Transverse colon (tissue), 4 donors: ENCODE results near the gene TENT5C. TPM values are rescaled to one million over a fixed set of nuclear protein-coding genes. Genes with fewer than 3 reads are reported as not detected.

Experiments used
- DNase-seq: peaks from one replicate; pipeline ENCODE4 v3.0.0-alpha.2; 2019
- H3K27ac ChIP-seq, 4 donors: fragments of 200-600 bp; sonication (generic); 2 replicates each; pipeline ENCODE4 v1.5.1; 2016 to 2018; ENCODE audit warnings: inconsistent platforms in 4 of 4
- H3K27me3 ChIP-seq: fragments of 200-600 bp; sonication (generic); 2 replicates; pipeline ENCODE4 v1.5.1; 2017; ENCODE audit warnings: inconsistent platforms
- H3K36me3 ChIP-seq, 4 donors: fragments of 200-600 bp; sonication (generic); 2 replicates each; pipeline ENCODE4 v1.5.1; 2017 to 2019; ENCODE audit warnings: inconsistent platforms in 4 of 4
- H3K4me1 ChIP-seq, 4 donors: fragments of 200-600 bp; sonication (generic); 2 replicates each; pipeline ENCODE4 v1.5.1; 2017 to 2020; ENCODE audit warnings: inconsistent platforms in 4 of 4
- H3K4me3 ChIP-seq, 4 donors: fragments of 200-600 bp; sonication (generic); 1 replicate in 1 of 4; 2 replicates in 3 of 4; pipeline versions ENCODE4 v1.5.1 to v1.6.1; 2017 to 2019; ENCODE audit warnings: inconsistent platforms in 4 of 4
- H3K9me3 ChIP-seq, 2 donors: fragments of 200-600 bp; sonication (generic); 2 replicates each; pipeline ENCODE4 v1.5.1; 2017 to 2019; ENCODE audit warnings: inconsistent platforms in 2 of 2
- EP300 ChIP-seq: sonication (generic); formaldehyde crosslinking; IDR thresholded peaks from one replicate; pipeline ENCODE4 v1.6.1; 2017; ENCODE audit warnings: antibody characterized with exemption, low read depth
- POLR2A ChIP-seq: fragments of 450-650 bp; IDR thresholded peaks from one replicate; pipeline ENCODE4 v1.6.1; 2016; ENCODE audit warnings: antibody characterized with exemption, mild to moderate bottlenecking, moderate library complexity
- POLR2AphosphoS5 ChIP-seq, 3 donors: sonication (generic); formaldehyde crosslinking; IDR thresholded peaks; one replicate each; pipeline ENCODE4 v1.6.1; 2016; ENCODE audit warnings: antibody characterized with exemption in 3 of 3
- WGBS, 2 donors: methylation state at CpG; one replicate each; pipeline ENCODE4 v1.1.5; 2018; ENCODE audit warnings: low coverage in 1 of 2; 5-methylcytosine and 5-hydroxymethylcytosine counted together
- in situ Hi-C, 4 donors: fragments of 200-750 bp; cut with MboI; loops; one replicate each; pipeline versions ENCODE4 v1.15.0 to v1.15.1; 2017; ENCODE audit warnings: low sequenced_read_pairs in 3 of 4, low pct_ligation_motif_present in 1 of 4, low pct_unique_long_range_greater_than_20kb in 1 of 4
- intact Hi-C: fragments of 100-400 bp; cut with DNase I; formaldehyde crosslinking; loops from one replicate; pipeline ENCODE4 v1.15.1; 2023; ENCODE audit warnings: low total_unique reads
- total RNA-seq, 4 donors: library from RNA; depleted of rRNA; stranded (reverse); fragments of >200 nt; gene quantifications; one replicate each; pipeline ENCODE4 v1.1.0, GENCODE V29; 2016
- TF ChIP-seq, protein P1 (sequence below), 5 experiments: fragments of 200-600 bp in 3 of 5; fragments of 450-650 bp in 2 of 5; sonication (generic) in 3 of 5; IDR thresholded peaks; 1 replicate in 2 of 5; 2 replicates in 3 of 5; pipeline ENCODE4 v1.5.1; 2016 to 2017; ENCODE audit warnings: antibody characterized with exemption in 5 of 5, inconsistent platforms in 3 of 5, mild to moderate bottlenecking in 2 of 5, moderate library complexity in 1 of 5

TENT5C gene
- total RNA-seq, 4 donors from 2014 or later = 3.4 to 30.8 (median 18.1) TPM

GRCh38 chr1:117606649-117607430 lies 992 bp downstream of the TENT5C start:
- peak; percentile 34 to 70 (median 60) for TF ChIP-seq POLR2AphosphoS5 (IDR thresholded peaks at IDR 0.05)
- TF ChIP-seq EP300 = no peak
- TF ChIP-seq, protein P1, sequence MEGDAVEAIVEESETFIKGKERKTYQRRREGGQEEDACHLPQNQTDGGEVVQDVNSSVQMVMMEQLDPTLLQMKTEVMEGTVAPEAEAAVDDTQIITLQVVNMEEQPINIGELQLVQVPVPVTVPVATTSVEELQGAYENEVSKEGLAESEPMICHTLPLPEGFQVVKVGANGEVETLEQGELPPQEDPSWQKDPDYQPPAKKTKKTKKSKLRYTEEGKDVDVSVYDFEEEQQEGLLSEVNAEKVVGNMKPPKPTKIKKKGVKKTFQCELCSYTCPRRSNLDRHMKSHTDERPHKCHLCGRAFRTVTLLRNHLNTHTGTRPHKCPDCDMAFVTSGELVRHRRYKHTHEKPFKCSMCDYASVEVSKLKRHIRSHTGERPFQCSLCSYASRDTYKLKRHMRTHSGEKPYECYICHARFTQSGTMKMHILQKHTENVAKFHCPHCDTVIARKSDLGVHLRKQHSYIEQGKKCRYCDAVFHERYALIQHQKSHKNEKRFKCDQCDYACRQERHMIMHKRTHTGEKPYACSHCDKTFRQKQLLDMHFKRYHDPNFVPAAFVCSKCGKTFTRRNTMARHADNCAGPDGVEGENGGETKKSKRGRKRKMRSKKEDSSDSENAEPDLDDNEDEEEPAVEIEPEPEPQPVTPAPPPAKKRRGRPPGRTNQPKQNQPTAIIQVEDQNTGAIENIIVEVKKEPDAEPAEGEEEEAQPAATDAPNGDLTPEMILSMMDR (IDR thresholded peaks at IDR 0.05) = no peak
- TF ChIP-seq POLR2A = peak; percentile 34
- H3K36me3 ChIP-seq = no peaks in the 10 kb centered on the region
- peak overlapping the region; percentile 91 to 97 (median 93) for H3K27ac ChIP-seq
- WGBS, 2 donors = 6% methylated on average over 37 of the region's 37 CpGs; no CpG with 5 or more reads in 1 of the 2 donors
- H3K9me3 ChIP-seq = no peaks in the 10 kb centered on the region
- peak overlapping the region; percentile 59 to 92 (median 76) for H3K4me3 ChIP-seq
- H3K27me3 ChIP-seq = no peaks in the 10 kb centered on the region
- intact Hi-C loops = loop anchor here (10.0 kb wide), 1 partner anchor 148 kb away; no protein-coding TSS in a partner anchor
- H3K4me1 ChIP-seq = peaks cover 2 to 50% (median 30%) of the 10 kb centered on the region in 4 donors
- in situ Hi-C loops = no loop called here
- peak; percentile 66 for DNase-seq

DNA sequence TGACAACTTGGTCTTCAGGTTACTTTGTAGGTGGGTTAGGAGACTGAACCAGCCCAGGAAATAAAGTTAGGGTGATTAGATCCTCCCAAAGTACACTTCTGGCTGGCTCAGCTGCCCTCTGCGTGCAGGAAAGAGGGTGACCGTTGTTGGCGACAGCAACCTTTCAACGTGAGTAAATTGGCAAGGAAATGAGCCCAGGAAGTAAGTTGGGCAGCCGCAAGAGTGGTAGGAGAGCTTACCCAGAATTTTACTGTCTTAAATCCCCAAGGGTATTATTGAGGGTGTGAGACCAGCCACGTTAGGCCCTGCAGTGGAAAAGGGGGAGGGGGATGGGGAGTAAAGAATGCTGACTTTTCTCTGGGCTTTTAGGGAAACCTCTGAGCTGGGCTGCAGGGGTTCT lies 1.6 kb downstream of the TENT5C start:
- no peaks in the 10 kb centered on the region for H3K9me3 ChIP-seq
- TF ChIP-seq, protein P1 (IDR thresholded peaks at IDR 0.05) = no peak
- TF ChIP-seq POLR2AphosphoS5 (IDR thresholded peaks at IDR 0.05) = peak; percentile 25 to 52 (median 39)
- no peak for TF ChIP-seq POLR2A
- no peak for TF ChIP-seq EP300
- H3K4me3 ChIP-seq = peak overlapping the region; percentile 59 to 92 (median 76)
- WGBS, 2 donors = 0 to 27% methylated on average over 1 to 6 of the region's 6 CpGs
- DNase-seq = peak; percentile 71
- peaks cover 2 to 57% (median 35%) of the 10 kb centered on the region in 4 donors for H3K4me1 ChIP-seq
- intact Hi-C loops = loop anchor here (10.0 kb wide), 1 partner anchor 147 kb away; no protein-coding TSS in a partner anchor
- in situ Hi-C loops = no loop called here
- no peaks in the 10 kb centered on the region for H3K36me3 ChIP-seq
- peak overlapping the region; percentile 91 to 97 (median 93) for H3K27ac ChIP-seq
- no peaks in the 10 kb centered on the region for H3K27me3 ChIP-seq

DNA sequence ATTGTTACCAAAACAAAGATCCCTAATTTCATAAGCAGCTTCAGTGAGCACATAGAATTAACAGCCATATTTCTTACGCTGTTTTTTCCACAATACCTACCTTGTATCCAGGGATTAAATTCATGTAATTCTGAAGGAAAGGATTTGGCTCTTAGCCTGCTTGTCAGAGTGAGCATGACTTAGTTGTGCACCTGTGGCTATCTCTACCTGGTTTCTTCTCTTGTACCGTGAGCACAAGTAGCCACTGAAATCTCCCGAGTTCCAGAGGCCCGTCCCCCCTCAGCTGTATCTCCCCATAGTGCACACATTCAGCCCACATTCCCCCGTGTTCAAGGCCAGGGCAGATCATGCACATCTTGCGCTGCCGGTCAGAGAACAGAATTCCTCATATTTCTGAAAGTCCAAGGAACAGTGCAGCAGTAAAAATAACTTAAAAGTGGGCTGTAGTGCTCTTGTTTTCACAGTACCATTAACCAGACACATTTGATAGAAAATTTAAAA lies 2.3 kb downstream of the TENT5C start:
- H3K27me3 ChIP-seq = no peaks in the 10 kb centered on the region
- TF ChIP-seq, protein P1 (IDR thresholded peaks at IDR 0.05) = no peak
- H3K4me1 ChIP-seq = peaks cover 2 to 64% (median 42%) of the 10 kb centered on the region in 4 donors
- WGBS, 2 donors = 63 to 73% methylated on average over 6 to 7 of the region's 7 CpGs
- no peaks in the 10 kb centered on the region for H3K9me3 ChIP-seq
- H3K4me3 ChIP-seq = peak overlapping the region in 3 of 4 donors; percentile 68 to 92 (median 84)
- DNase-seq = no peak
- H3K27ac ChIP-seq = peak overlapping the region; percentile 91 to 97 (median 93)
- in situ Hi-C loops = no loop called here
- intact Hi-C loops = loop anchor here (10.0 kb wide), 1 partner anchor 147 kb away; no protein-coding TSS in a partner anchor
- no peaks in the 10 kb centered on the region for H3K36me3 ChIP-seq

DNA sequence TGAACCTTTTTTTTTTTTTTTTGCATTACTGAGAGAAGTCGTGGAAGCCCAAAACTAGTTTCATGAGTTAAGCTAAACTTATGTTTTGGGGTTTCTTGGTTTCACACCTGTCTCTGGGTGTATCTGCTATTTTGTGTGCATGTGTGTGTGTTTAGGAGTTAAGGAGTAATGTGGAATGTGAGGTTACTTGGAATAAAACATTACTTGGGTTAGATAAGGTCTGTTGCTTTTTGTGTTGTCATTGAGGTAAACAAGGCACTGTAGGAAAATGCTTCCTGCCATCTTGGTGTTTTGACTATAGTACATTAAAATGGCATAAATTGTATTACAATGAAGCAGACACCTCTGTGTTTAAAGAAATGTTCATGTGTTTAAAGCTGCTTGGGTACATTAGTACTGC lies 2.9 kb downstream of the TENT5C start:
- H3K36me3 ChIP-seq = no peaks in the 10 kb centered on the region
- intact Hi-C loops = loop anchor here (10.0 kb wide), 1 partner anchor 146 kb away; no protein-coding TSS in a partner anchor
- H3K4me3 ChIP-seq = peak overlapping the region in 2 of 4 donors; percentile 84 to 92
- no peaks in the 10 kb centered on the region for H3K9me3 ChIP-seq
- no peak for DNase-seq
- no peaks in the 10 kb centered on the region for H3K27me3 ChIP-seq
- peak overlapping the region in 3 of 4 donors; percentile 7 to 94 (median 92) for H3K27ac ChIP-seq
- TF ChIP-seq POLR2AphosphoS5 (IDR thresholded peaks at IDR 0.05) (no peak), EP300 (no peak), POLR2A (no peak)
- TF ChIP-seq, protein P1 (IDR thresholded peaks at IDR 0.05) = no peak
- in situ Hi-C loops = no loop called here
- 0 to 53% methylated on average over 1 of the region's 1 CpG for WGBS, 2 donors
- peaks cover 2 to 69% (median 48%) of the 10 kb centered on the region in 4 donors for H3K4me1 ChIP-seq
